AG04450 (cell line): ENCODE data around the gene IL1RAP. TPM values are rescaled to one million over a fixed set of nuclear protein-coding genes. Genes with fewer than 3 reads are reported as not detected.

Source experiments
- CTCF ChIA-PET: fragments of 300-600, 350-600 bp; formaldehyde crosslinking; extraction: SDS; loops from one replicate; lab custom pipeline; 2022; ENCODE audit warnings: antibody characterized with exemption, inconsistent platforms; lab: Charles Lee
- POLR2A ChIA-PET: fragments of 350-600 bp; formaldehyde crosslinking; extraction: SDS; loops from one replicate; lab custom pipeline; 2021; ENCODE audit warnings: antibody characterized with exemption, inconsistent platforms; lab: Yijun Ruan, JAX
- DNase-seq: peaks from one replicate; pipeline ENCODE4 v3.0.0-alpha.2; 2011; ENCODE audit warnings: low read depth, low spot score
- H3K27ac ChIP-seq: one replicate; pipeline ENCODE4 v1.5.1; 2012; ENCODE audit warnings: low read depth, low read length, control low read depth
- H3K27me3 ChIP-seq: one replicate; pipeline ENCODE4 v1.6.0; 2012; ENCODE audit warnings: low read length; ENCODE audit not compliant: control insufficient read depth, insufficient read depth
- H3K4me3 ChIP-seq: 2 replicates; pipeline ENCODE4 v1.5.1; 2011; ENCODE audit warnings: mild to moderate bottlenecking, low read depth, low read length, control low read depth
- H3K9me3 ChIP-seq: 2 replicates; pipeline ENCODE4 v1.5.1; 2012; ENCODE audit warnings: low read length; ENCODE audit not compliant: control insufficient read depth, insufficient read depth
- polyA plus RNA-seq: library from polyadenylated mRNA; depleted of rRNA; stranded (reverse); fragments of >200 nt; gene quantifications from 2 replicates; pipeline ENCODE4 v1.2.3, GENCODE V29; 2011; rRNA removed
- TF ChIP-seq, protein P1 (sequence below): IDR thresholded peaks from 2 replicates; pipeline ENCODE4 v1.5.1; 2011; ENCODE audit warnings: low read depth, low read length, control low read depth, inconsistent platforms

Gene IL1RAP
- polyA plus RNA-seq, 1 experiment = 9.9 TPM

DNA sequence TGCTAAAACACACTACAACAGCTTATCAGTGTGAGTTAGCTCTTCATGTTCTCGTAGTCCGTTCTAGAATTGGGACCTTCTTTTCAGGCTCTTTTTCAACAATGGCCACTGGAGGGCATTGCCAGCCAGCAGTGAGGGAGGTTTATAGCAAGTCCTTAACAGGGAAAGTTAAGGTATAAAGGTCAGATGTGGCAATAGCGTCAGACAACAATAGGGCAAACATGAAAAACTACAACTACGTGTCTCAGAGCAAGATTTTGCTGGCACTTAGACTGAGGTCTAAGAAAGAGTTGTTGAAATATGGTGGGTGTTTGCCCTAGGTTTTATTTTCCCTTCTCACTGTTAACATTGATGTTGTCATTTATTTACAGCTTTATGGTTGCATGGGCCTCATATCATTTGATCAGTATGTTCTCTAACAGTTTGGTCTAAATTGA is 187.2 kb downstream of the IL1RAP start:
- TF ChIP-seq, protein P1, sequence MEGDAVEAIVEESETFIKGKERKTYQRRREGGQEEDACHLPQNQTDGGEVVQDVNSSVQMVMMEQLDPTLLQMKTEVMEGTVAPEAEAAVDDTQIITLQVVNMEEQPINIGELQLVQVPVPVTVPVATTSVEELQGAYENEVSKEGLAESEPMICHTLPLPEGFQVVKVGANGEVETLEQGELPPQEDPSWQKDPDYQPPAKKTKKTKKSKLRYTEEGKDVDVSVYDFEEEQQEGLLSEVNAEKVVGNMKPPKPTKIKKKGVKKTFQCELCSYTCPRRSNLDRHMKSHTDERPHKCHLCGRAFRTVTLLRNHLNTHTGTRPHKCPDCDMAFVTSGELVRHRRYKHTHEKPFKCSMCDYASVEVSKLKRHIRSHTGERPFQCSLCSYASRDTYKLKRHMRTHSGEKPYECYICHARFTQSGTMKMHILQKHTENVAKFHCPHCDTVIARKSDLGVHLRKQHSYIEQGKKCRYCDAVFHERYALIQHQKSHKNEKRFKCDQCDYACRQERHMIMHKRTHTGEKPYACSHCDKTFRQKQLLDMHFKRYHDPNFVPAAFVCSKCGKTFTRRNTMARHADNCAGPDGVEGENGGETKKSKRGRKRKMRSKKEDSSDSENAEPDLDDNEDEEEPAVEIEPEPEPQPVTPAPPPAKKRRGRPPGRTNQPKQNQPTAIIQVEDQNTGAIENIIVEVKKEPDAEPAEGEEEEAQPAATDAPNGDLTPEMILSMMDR = peak; percentile 70
- CTCF ChIA-PET = interaction anchor here (0.6 to 5.1 kb wide), 43 partner anchors 9 to 1743 kb away, joined by 3 to 68 read pairs (median 4); partner anchors contain the start of genes GMNC and IL1RAP
- no peaks in the 10 kb centered on the region for H3K27me3 ChIP-seq
- no peak overlapping the region for H3K27ac ChIP-seq
- H3K9me3 ChIP-seq = no peaks in the 10 kb centered on the region
- POLR2A ChIA-PET = no interaction called here
- no peak overlapping the region for H3K4me3 ChIP-seq
- no peak for DNase-seq

DNA sequence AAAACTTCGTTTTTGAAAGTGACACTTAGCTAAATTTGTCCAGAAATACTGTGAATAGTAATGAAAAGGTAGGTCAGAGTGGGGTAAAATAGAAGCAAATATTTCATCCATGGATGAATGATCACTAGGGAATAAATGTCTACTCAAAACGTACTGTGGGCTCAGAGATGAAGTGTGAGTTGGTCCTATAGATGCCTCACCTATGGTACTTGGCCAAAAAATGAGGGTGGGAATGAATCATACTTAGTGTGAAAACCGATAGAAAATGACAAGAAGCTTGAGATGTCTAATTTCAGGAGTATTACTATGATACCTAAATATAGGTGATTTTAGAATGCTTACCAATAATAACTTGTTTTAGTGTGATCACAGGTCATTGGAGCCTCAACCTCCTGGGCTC is 192.7 kb downstream of the IL1RAP start:
- no peak for DNase-seq
- H3K27me3 ChIP-seq = no peaks in the 10 kb centered on the region
- H3K27ac ChIP-seq = no peak overlapping the region
- CTCF ChIA-PET = interaction anchor here (1.6 kb wide), 1 partner anchor 9 kb away, joined by 9 read pairs; no protein-coding TSS in a partner anchor
- no peaks in the 10 kb centered on the region for H3K9me3 ChIP-seq
- H3K4me3 ChIP-seq = no peak overlapping the region
- TF ChIP-seq, protein P1 = no peak
- POLR2A ChIA-PET = no interaction called here

Other genes with a start within 250 kb of the IL1RAP start
- 9.6 and 9.8 TPM in 2 replicates for gene CLDN1, start 191.6 kb upstream of the IL1RAP start, polyA plus RNA-seq
- gene CLDN16, start 125.9 kb upstream of the IL1RAP start, polyA plus RNA-seq = 0.04 and 0.25 TPM in 2 replicates
- gene TMEM207, start 64.2 kb upstream of the IL1RAP start, polyA plus RNA-seq = not detected in 2 replicates